ENCODE results near the gene DDX3X. TPM values are rescaled to one million over a fixed set of nuclear protein-coding genes. Genes with fewer than 3 reads are reported as not detected.
A peak's percentile ranks its signal among the peaks of the same experiment; 100 is the strongest.

DDX3X gene
- total RNA-seq, 1 experiment from 2014 or later = 266 TPM

- ATAC-seq (no peak), DNase-seq (ENCODE audit: low read depth, low spot score) (no peak)
- ChIA-PET POLR2A (no interaction called here), CTCF (no interaction called here)
- Histone ChIP-seq H3K4me1 (ENCODE audit: control insufficient read depth, insufficient read depth, low read length) (peaks cover 13% of the 10 kb centered on the region), H3K27me3 (ENCODE audit: control insufficient read depth, insufficient read depth, low read length) (no peaks in the 10 kb centered on the region), H3K27ac (ENCODE audit: low read length) (no peak overlapping the region), H3K9me3 (ENCODE audit: control insufficient read depth, insufficient read depth, low read depth, low read length) (no peaks in the 10 kb centered on the region), H3K4me3 (ENCODE audit: low read depth in 2 of 2, low read length in 2 of 2) (peak overlapping the region; percentile 59 to 78), H3K36me3 (ENCODE audit: control insufficient read depth, insufficient read depth, low read length) (peaks cover 15% of the 10 kb centered on the region)
- in situ Hi-C loops (cut with HindIII; ENCODE audit: low pct_unique_long_range_greater_than_20kb, low sequenced_read_pairs) = no loop called here
- BruUV-seq (replicated peaks) = no TSS peak
- TF ChIP-seq REST (IDR thresholded peaks at IDR 0.05; ENCODE audit: insufficient read depth in 1 of 2, low read depth in 2 of 2, low read length in 1 of 2) = no peak
- no peak for TF ChIP-seq TCF7L2 (IDR thresholded peaks at IDR 0.05; ENCODE audit: low read depth, low read length)
- TF ChIP-seq POLR2AphosphoS5 (IDR thresholded peaks at IDR 0.05; ENCODE audit: low read depth, low read length) = no peak
- TF ChIP-seq, protein P1, sequence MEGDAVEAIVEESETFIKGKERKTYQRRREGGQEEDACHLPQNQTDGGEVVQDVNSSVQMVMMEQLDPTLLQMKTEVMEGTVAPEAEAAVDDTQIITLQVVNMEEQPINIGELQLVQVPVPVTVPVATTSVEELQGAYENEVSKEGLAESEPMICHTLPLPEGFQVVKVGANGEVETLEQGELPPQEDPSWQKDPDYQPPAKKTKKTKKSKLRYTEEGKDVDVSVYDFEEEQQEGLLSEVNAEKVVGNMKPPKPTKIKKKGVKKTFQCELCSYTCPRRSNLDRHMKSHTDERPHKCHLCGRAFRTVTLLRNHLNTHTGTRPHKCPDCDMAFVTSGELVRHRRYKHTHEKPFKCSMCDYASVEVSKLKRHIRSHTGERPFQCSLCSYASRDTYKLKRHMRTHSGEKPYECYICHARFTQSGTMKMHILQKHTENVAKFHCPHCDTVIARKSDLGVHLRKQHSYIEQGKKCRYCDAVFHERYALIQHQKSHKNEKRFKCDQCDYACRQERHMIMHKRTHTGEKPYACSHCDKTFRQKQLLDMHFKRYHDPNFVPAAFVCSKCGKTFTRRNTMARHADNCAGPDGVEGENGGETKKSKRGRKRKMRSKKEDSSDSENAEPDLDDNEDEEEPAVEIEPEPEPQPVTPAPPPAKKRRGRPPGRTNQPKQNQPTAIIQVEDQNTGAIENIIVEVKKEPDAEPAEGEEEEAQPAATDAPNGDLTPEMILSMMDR (IDR thresholded peaks at IDR 0.05) = no peak
- TF ChIP-seq SIN3A (IDR thresholded peaks at IDR 0.05; ENCODE audit: borderline replicate concordance, insufficient read depth, low read depth, low read length) = no peak
- intact Hi-C loops (cut with micrococcal nuclease; ENCODE audit: unreplicated experiment) = loop anchor here (5.0 to 10.0 kb wide), 2 partner anchors 62 to 105 kb away; no protein-coding TSS in a partner anchor
Measured at GRCh38 chrX:41337140-41337539, 3.2 kb downstream of the DDX3X start.

GRCh38 chrX:41338436-41338835 lies 4.5 kb downstream of the DDX3X start:
- H3K36me3 ChIP-seq (ENCODE audit: control insufficient read depth, insufficient read depth, low read length) = peaks cover 23% of the 10 kb centered on the region
- ChIA-PET POLR2A (interaction anchor here (0.6 to 0.8 kb wide), 3 partner anchors 25 to 49 kb away, joined by 3 to 8 read pairs (median 4); no protein-coding TSS in a partner anchor), CTCF (no interaction called here)
- BruUV-seq (replicated peaks) = no TSS peak
- H3K9me3 ChIP-seq (ENCODE audit: control insufficient read depth, insufficient read depth, low read depth, low read length) = no peaks in the 10 kb centered on the region
- peak overlapping the region; percentile 32 to 78; a peak in 2 of 4 replicates for H3K4me3 ChIP-seq (ENCODE audit: low read depth in 2 of 2, low read length in 2 of 2)
- no peak for DNase-seq (ENCODE audit: low read depth, low spot score)
- TF ChIP-seq POLR2AphosphoS5 (IDR thresholded peaks at IDR 0.05; ENCODE audit: low read depth, low read length) (no peak), SIN3A (IDR thresholded peaks at IDR 0.05; ENCODE audit: borderline replicate concordance, insufficient read depth, low read depth, low read length) (no peak), REST (IDR thresholded peaks at IDR 0.05; ENCODE audit: insufficient read depth in 1 of 2, low read depth in 2 of 2, low read length in 1 of 2) (no peak), TCF7L2 (IDR thresholded peaks at IDR 0.05; ENCODE audit: low read depth, low read length) (no peak)
- TF ChIP-seq, protein P1 (IDR thresholded peaks at IDR 0.05) = no peak
- no peaks in the 10 kb centered on the region for H3K27me3 ChIP-seq (ENCODE audit: control insufficient read depth, insufficient read depth, low read length)
- no peak overlapping the region for H3K27ac ChIP-seq (ENCODE audit: low read length)
- H3K4me1 ChIP-seq (ENCODE audit: control insufficient read depth, insufficient read depth, low read length) = peaks cover 13% of the 10 kb centered on the region
- in situ Hi-C loops (cut with HindIII; ENCODE audit: low pct_unique_long_range_greater_than_20kb, low sequenced_read_pairs) (no loop called here), intact Hi-C loops (cut with micrococcal nuclease; ENCODE audit: unreplicated experiment) (loop anchor here (5.0 to 10.0 kb wide), 2 partner anchors 64 to 104 kb away; no protein-coding TSS in a partner anchor)
- ATAC-seq = no peak

All from Panc1 (cell line).